ENCODE results near the gene FGF7.

FGF7 gene

DNA sequence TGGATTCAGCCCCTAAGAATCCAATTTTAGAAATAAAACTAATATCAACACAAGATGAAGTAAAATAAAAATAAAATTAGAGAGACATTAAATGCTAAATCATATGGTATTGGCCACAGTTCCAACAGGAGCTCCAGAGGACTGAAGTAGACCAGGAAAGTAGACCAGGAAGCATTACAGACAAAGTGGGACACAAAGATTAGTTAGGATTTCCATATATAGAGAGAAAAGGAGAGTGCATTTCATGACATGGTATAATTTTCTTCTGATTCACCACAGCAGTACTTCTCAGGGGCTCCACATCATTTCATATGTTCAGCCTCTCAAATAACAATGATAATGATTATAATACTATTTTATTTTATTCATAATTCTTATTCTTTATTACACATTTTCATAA is 18.3 kb downstream of the FGF7 start:
- TF ChIP-seq, protein P1, sequence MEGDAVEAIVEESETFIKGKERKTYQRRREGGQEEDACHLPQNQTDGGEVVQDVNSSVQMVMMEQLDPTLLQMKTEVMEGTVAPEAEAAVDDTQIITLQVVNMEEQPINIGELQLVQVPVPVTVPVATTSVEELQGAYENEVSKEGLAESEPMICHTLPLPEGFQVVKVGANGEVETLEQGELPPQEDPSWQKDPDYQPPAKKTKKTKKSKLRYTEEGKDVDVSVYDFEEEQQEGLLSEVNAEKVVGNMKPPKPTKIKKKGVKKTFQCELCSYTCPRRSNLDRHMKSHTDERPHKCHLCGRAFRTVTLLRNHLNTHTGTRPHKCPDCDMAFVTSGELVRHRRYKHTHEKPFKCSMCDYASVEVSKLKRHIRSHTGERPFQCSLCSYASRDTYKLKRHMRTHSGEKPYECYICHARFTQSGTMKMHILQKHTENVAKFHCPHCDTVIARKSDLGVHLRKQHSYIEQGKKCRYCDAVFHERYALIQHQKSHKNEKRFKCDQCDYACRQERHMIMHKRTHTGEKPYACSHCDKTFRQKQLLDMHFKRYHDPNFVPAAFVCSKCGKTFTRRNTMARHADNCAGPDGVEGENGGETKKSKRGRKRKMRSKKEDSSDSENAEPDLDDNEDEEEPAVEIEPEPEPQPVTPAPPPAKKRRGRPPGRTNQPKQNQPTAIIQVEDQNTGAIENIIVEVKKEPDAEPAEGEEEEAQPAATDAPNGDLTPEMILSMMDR (IDR thresholded peaks at IDR 0.05): no peak

DNA sequence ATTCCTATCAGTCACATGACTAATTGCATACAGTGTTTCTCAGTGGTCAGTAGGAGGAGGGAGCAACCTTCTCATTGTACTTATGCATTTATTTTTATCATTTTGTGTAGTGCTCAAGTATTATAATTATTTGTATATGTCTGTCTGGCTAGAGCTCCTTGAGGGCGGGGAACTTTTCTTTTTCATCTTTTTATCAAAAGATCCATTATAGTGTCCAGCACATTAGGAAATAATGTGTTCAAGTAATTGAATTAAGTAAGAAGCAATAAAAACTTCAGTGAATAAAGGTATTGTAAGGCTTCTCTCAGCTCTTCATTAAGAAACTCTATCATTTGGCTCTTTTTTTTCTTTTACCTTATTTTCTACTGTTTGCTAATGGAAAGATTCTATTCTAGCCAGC is 18.8 kb downstream of the FGF7 start:
- TF ChIP-seq, protein P1 (IDR thresholded peaks at IDR 0.05): no peak

DNA sequence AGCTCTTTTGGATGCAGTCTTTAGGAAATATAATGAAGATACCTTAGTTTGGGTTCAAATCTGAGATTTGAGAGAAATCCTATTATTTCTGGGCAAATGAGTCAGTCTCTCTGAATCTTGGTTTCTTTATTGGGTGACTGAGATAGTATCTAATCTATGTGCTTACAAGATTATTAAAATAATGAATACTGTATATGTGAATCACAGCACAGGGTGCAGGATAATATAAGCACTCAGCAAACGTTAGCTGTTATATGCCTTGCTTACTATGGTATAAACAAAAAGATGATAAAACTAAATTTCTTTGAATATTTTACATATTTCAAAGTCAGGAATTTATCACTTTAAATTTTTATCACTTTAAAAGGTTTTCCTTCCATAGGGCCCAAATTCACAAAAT is 29.6 kb downstream of the FGF7 start:
- TF ChIP-seq, protein P1 (IDR thresholded peaks at IDR 0.05): no peak

GRCh38 chr15:49456166-49456565 is 33.1 kb downstream of the FGF7 start:
- TF ChIP-seq, protein P1 (IDR thresholded peaks at IDR 0.05): no peak

DNA sequence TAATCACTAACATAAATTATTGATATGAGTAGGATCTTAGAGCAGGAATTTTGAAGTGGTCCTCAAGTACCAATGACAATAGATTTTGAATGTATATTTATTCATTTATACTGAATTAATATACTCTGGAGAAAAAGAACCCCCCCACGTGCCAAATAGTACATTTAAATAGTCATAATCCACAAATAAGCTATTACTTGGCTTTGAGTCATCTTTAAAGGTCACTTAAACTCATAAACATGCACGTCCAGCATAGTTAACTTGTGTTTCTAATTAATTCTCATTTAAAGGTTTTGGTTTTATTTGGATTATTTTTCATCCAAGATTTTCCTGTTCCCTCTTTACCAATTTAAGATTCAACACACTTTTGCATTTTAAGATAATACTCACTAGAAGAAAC is 35.1 kb downstream of the FGF7 start:
- TF ChIP-seq, protein P1 (IDR thresholded peaks at IDR 0.05): no peak

DNA sequence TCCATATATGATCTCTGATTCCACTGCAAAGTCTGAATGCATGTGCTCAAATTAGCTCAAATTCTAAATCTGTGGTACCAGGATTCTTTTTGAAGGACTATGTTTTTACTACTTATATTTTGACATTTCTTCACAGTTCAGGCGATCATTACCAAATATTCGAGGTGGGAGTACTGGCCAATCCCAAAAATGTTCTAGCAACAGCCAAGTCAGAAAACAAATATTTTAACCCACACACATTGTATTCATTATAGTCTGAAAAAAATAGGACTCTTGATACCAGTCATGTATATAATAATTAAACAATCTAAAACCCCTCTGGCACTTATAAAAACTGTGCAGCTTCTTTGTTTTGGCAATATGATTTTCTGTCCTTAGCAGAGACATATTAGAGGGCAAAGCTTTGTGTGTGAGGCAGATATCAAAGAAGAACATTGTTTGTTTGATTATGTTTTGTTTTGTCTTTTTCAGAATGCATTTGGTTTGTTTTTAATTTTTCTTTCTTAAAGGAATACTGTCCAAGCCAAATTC is 37.4 kb downstream of the FGF7 start:
- TF ChIP-seq, protein P1 (IDR thresholded peaks at IDR 0.05): no peak

DNA sequence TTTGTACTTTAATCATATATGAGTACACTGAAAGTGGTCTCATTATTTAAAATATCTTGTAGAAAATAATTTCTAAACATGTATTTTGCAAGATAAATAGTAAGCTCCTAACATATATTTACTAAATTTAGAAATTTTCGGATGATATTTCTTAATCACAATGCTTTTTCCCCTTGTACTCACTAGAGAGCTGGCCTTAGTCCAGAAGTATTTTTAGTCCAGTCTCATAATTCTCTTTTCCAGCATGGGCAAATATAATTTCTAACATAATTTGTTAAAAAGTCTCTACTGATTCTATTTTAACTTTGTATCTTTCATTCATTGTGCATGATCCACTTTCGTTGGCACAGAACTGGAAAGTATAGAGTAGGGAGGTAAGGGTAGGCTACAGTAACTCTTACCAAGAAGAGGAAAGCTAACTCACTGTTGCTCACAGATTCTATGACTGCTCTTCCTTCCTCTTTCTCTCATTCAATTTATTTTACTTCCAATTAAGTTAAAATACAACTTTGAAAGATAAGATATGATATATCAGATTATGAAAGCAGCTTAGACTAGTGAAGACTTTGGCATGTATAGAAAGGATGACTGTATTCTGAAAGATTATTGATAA is 39.3 kb downstream of the FGF7 start:
- TF ChIP-seq, protein P1 (IDR thresholded peaks at IDR 0.05): no peak

GRCh38 chr15:49464522-49464921 is 41.5 kb downstream of the FGF7 start:
- TF ChIP-seq, protein P1 (IDR thresholded peaks at IDR 0.05): no peak

All from LNCAP (cell line).